HCT116 (cell line): Measurements from ENCODE around the gene ARL2. TPM values are rescaled to one million over a fixed set of nuclear protein-coding genes. Genes with fewer than 3 reads are reported as not detected.

Source experiments
- ATAC-seq: fragments of 200-7000 bp; cut with Tn5 transposase; 2 replicates; pipeline ENCODE4 v1.9.1; 2020; ENCODE audit warnings: mild to moderate bottlenecking, moderate library complexity
- BruUV-seq: library from RNA; stranded (reverse); fragments of 400-500 nt; replicated peaks from 2 replicates; lab custom pipeline; 2021; lab: Mats Ljungman, UMichigan
- CTCF ChIA-PET: fragments of 300-600 bp; sonication (Branson Sonifier 250); formaldehyde crosslinking; loops from one replicate; lab custom pipeline; 2021; ENCODE audit warnings: antibody characterized with exemption; lab: Charles Lee
- POLR2A ChIA-PET: fragments of 300-600, 350-600 bp; sonication (Branson Sonifier 250); formaldehyde crosslinking; loops from one replicate; lab custom pipeline; 2021; ENCODE audit warnings: antibody characterized with exemption; lab: Charles Lee
- RAD21 ChIA-PET, 2 experiments: fragments of 300-600 bp; sonication (Branson Sonifier 250); formaldehyde crosslinking; loops; one replicate each; lab custom pipeline; 2023; ENCODE audit warnings: low total read pairs in 2 of 2; ENCODE audit not compliant: uncharacterized antibody in 2 of 2, unreplicated experiment in 2 of 2, low non-redundant PET in 1 of 2; lab: Charles Lee
- DNase-seq: peaks from one replicate; pipeline ENCODE4 v3.0.0-alpha.2; 2010; ENCODE audit warnings: low read depth, low spot score
- H2AFZ ChIP-seq: fragments of 200-600 bp; shearing (Covaris generic), sonication (generic); 2 replicates; pipeline ENCODE4 v1.6.1; 2017; ENCODE audit warnings: low read depth, mixed run types, mixed read lengths, antibody characterized with exemption, low read length; ENCODE audit not compliant: poor library complexity, severe bottlenecking
- H3K27ac ChIP-seq: 2 replicates; pipeline ENCODE4 v1.5.1; 2012; ENCODE audit warnings: low read depth, low read length
- H3K27me3 ChIP-seq: fragments of 200-600 bp; sonication (generic); 2 replicates; pipeline ENCODE4 v1.6.1; 2016; ENCODE audit warnings: mixed run types, low read length, mixed read lengths; ENCODE audit not compliant: insufficient read depth
- H3K36me3 ChIP-seq, 2 experiments: fragments of 200-500 bp in 1 of 2; fragments of 200-600 bp in 1 of 2; sonication (Bioruptor generic) in 1 of 2; sonication (generic) in 1 of 2; 2 replicates each; pipeline versions ENCODE4 v1.5.1 to v1.6.1; 2014 to 2016; ENCODE audit warnings: low read length in 2 of 2, inconsistent platforms in 1 of 2, mixed read lengths in 1 of 2, mixed run types in 1 of 2; ENCODE audit not compliant: insufficient read depth in 2 of 2, control insufficient read depth in 1 of 2
- H3K4me1 ChIP-seq, 2 experiments: fragments of 200-600 bp in 1 of 2; sonication (generic) in 1 of 2; 2 replicates each; pipeline versions ENCODE4 v1.5.1 to v1.6.1; 2012 to 2017; ENCODE audit warnings: low read length in 2 of 2, inconsistent platforms in 1 of 2, mild to moderate bottlenecking in 1 of 2, mixed read lengths in 1 of 2, mixed run types in 1 of 2, moderate library complexity in 1 of 2; ENCODE audit not compliant: insufficient read depth in 2 of 2, control insufficient read depth in 1 of 2
- H3K4me2 ChIP-seq: fragments of 200-600 bp; sonication (generic); 2 replicates; pipeline ENCODE4 v1.6.1; 2017; ENCODE audit warnings: mixed run types, low read length, mixed read lengths
- H3K4me3 ChIP-seq, 2 experiments: fragments of 200-600 bp in 1 of 2; sonication (generic) in 1 of 2; replicated peaks in 1 of 2; 2 replicates each; pipeline ENCODE4 v1.5.1; 2011 to 2016; ENCODE audit warnings: low read length in 2 of 2, control low read depth in 1 of 2, low read depth in 1 of 2, mild to moderate bottlenecking in 1 of 2, mixed read lengths in 1 of 2, mixed run types in 1 of 2
- H3K79me2 ChIP-seq: fragments of 200-600 bp; sonication (generic); 2 replicates; pipeline ENCODE4 v1.6.1; 2017; ENCODE audit warnings: mild to moderate bottlenecking, mixed run types, low read length, moderate library complexity, mixed read lengths; ENCODE audit not compliant: insufficient read depth
- H3K9ac ChIP-seq: fragments of 200-600 bp; sonication (generic); 2 replicates; pipeline ENCODE4 v1.6.1; 2016; ENCODE audit warnings: low read length, mixed read lengths
- H3K9me2 ChIP-seq: fragments of 200-600 bp; sonication (generic), shearing (Covaris generic); 2 replicates; pipeline ENCODE4 v1.6.1; 2017; ENCODE audit warnings: mixed run types, mild to moderate bottlenecking, moderate library complexity; ENCODE audit not compliant: insufficient read depth
- H3K9me3 ChIP-seq, 2 experiments: fragments of 200-500 bp in 1 of 2; fragments of 200-600 bp in 1 of 2; sonication (Bioruptor generic) in 1 of 2; sonication (generic) in 1 of 2; 2 replicates each; pipeline ENCODE4 v1.6.1; 2014 to 2017; ENCODE audit warnings: low read length in 2 of 2, mixed read lengths in 2 of 2, inconsistent platforms in 1 of 2, low read depth in 1 of 2, mild to moderate bottlenecking in 1 of 2, mixed run types in 1 of 2, moderate library complexity in 1 of 2; ENCODE audit not compliant: control insufficient read depth in 1 of 2, insufficient read depth in 1 of 2
- H4K20me1 ChIP-seq: fragments of 200-600 bp; sonication (generic), shearing (Covaris generic); 2 replicates; pipeline ENCODE4 v1.6.1; 2017; ENCODE audit warnings: mixed run types, mild to moderate bottlenecking, moderate library complexity; ENCODE audit not compliant: insufficient read depth
- EZH2phosphoT487 ChIP-seq: fragments of 200-600 bp; IDR thresholded peaks from 2 replicates; pipeline ENCODE4 v1.6.1; 2018; ENCODE audit warnings: antibody characterized with exemption, borderline replicate concordance
- POLR2A ChIP-seq: IDR thresholded peaks from 2 replicates; pipeline ENCODE4 v1.7.0; 2011; ENCODE audit warnings: borderline replicate concordance; ENCODE audit not compliant: insufficient read depth, insufficient read length; ENCODE audit errors: extremely low read depth
- SIN3A ChIP-seq: IDR thresholded peaks from 2 replicates; pipeline ENCODE4 v1.6.1; 2012; ENCODE audit warnings: low read depth
- intact Hi-C: fragments of 100-400 bp; cut with micrococcal nuclease; formaldehyde crosslinking; loops from 2 replicates; pipeline ENCODE4 v1.10.0; 2022
- total RNA-seq: library from RNA; stranded (reverse); gene quantifications from one replicate; pipeline ENCODE4 v1.2.1, GENCODE V29; 2021; ENCODE audit not compliant: unreplicated experiment

ARL2 gene
- total RNA-seq, 1 experiment from 2014 or later = 68.7 TPM

DNA sequence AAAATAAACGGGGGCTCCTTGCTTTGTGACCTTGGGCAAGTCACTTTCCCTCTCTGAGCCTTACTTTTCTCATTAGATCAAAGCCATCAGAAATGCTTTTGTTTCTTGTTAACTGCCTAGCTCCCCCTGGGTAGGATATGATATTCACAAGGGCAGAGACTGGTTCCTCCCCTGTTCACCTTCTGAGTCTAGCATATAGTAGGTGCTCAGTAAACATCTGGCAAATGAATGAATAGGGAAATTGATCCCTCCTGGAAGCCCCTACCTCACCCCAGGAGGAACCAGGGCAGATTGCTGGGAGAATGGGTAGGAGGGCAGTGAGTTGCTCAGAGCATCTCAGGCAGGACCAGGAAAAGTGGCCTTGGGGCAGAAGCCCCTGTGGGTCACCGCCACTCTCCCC lies 20.5 kb downstream of the ARL2 start:
- POLR2A ChIA-PET = no interaction called here
- TF ChIP-seq EZH2phosphoT487 = no peak
- no peak overlapping the region for H3K9ac ChIP-seq
- no peaks in the 10 kb centered on the region for H3K36me3 ChIP-seq
- H3K27ac ChIP-seq = no peak overlapping the region
- H4K20me1 ChIP-seq = no peaks in the 10 kb centered on the region
- no TSS peak for BruUV-seq
- CTCF ChIA-PET = no interaction called here
- H3K9me2 ChIP-seq = no peaks in the 10 kb centered on the region
- no peaks in the 10 kb centered on the region for H3K27me3 ChIP-seq
- intact Hi-C loops = no loop called here
- H3K4me1 ChIP-seq = peaks cover 3 to 5% of the 10 kb centered on the region in 2 experiments; a peak in 3 of 4 replicates
- RAD21 ChIA-PET = no interaction called here
- ATAC-seq (no peak), DNase-seq (no peak)
- H3K4me3 ChIP-seq = no peak overlapping the region
- H3K79me2 ChIP-seq = no peaks in the 10 kb centered on the region
- H2AFZ ChIP-seq = no peak overlapping the region
- H3K9me3 ChIP-seq = no peaks in the 10 kb centered on the region
- no peak overlapping the region for H3K4me2 ChIP-seq

DNA sequence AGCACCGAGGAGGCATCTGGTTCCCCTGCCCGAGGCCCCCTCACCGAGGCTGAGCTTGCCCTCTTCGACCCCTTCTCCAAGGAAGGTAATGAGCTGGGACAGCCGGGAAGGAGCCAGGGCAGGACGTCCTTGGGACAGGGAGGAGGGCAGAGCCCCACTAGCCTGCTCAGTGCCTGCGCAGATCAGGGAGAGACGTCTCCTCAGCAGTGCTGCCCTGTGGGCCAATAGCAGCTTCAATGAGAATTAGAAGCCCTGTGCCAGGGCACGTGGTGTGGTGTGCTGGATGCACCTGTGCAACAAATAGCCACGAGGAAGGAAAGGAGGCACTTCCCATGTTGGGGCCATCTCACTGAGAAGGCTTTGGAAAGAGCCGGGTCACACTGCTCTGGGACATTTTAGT lies 21.6 kb downstream of the ARL2 start:
- DNase-seq (no peak), ATAC-seq (no peak)
- H3K4me2 ChIP-seq = no peak overlapping the region
- H3K27ac ChIP-seq = no peak overlapping the region
- ChIA-PET CTCF (no interaction called here), RAD21 (no interaction called here), POLR2A (no interaction called here)
- TF ChIP-seq SIN3A = no peak
- BruUV-seq = no TSS peak
- H3K9ac ChIP-seq = no peak overlapping the region
- H3K4me1 ChIP-seq = peaks cover 15 to 16% of the 10 kb centered on the region in 2 experiments
- H3K36me3 ChIP-seq = no peaks in the 10 kb centered on the region
- H3K4me3 ChIP-seq = no peak overlapping the region
- no peaks in the 10 kb centered on the region for H3K79me2 ChIP-seq
- H3K9me3 ChIP-seq = no peaks in the 10 kb centered on the region
- no peaks in the 10 kb centered on the region for H4K20me1 ChIP-seq
- no peak overlapping the region for H2AFZ ChIP-seq
- H3K27me3 ChIP-seq = no peaks in the 10 kb centered on the region
- intact Hi-C loops = no loop called here
- no peaks in the 10 kb centered on the region for H3K9me2 ChIP-seq

- DNase-seq = no peak
- CTCF ChIA-PET = no interaction called here
- no peak overlapping the region for H3K27ac ChIP-seq
Observed at GRCh38 chr11:65036931-65037330, 23.0 kb downstream of the ARL2 start.

More at GRCh38 chr11:65036931-65037330, 23.0 kb downstream of the ARL2 start:
- Histone ChIP-seq H3K36me3 (no peaks in the 10 kb centered on the region), H4K20me1 (no peaks in the 10 kb centered on the region), H2AFZ (no peak overlapping the region), H3K4me2 (no peak overlapping the region), H3K79me2 (peaks cover 4% of the 10 kb centered on the region), H3K9ac (no peak overlapping the region), H3K27me3 (no peaks in the 10 kb centered on the region), H3K4me1 (peaks cover 16 to 17% of the 10 kb centered on the region in 2 experiments), H3K9me3 (no peaks in the 10 kb centered on the region), H3K9me2 (no peaks in the 10 kb centered on the region), H3K4me3 (no peak overlapping the region)
- ChIA-PET RAD21 (no interaction called here), POLR2A (no interaction called here)
- intact Hi-C loops = no loop called here
- no TSS peak for BruUV-seq
- no peak for ATAC-seq
- TF ChIP-seq POLR2A (no peak), SIN3A (no peak)
